ENCODE results near the gene GARRE1. TPM values are rescaled to one million over a fixed set of nuclear protein-coding genes. Genes with fewer than 3 reads are reported as not detected.

GARRE1 gene
- total RNA-seq, 1 donor from 2014 or later, result 69.8 TPM

DNA sequence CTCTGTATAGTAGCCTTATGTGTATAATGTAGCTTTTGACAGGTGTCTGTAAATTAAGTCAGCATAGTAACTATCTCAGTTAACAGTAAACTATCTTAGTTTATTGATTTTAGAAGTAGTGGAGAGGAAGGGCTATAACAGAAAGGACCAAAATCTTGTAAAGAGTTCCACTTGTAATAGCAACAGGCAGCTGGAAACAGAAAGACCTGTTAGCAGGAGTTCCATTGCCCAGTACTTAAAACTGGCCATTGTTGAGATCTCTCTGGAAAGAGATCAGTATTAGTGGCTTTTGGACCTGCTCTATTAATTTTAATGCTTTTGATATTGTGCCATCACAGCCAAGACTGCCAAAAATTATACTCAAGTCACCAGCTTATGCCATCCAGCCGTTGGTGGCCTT is 32.0 kb upstream of the GARRE1 start:
- no peaks in the 10 kb centered on the region for H3K4me1 ChIP-seq
- no peaks in the 10 kb centered on the region for H3K4me1 Mint-ChIP-seq

GRCh38 chr19:34224996-34225658 is 29.2 kb upstream of the GARRE1 start:
- Histone ChIP-seq H3K36me3 (peaks cover 36% of the 10 kb centered on the region), H3F3A (ENCODE audit: low read depth) (peaks cover 18% of the 10 kb centered on the region), H3K9ac (no peak overlapping the region), H3K27ac (no peak overlapping the region), H3K4me3 (no peak overlapping the region), H3K4me2 (no peak overlapping the region), H3K79me2 (ENCODE audit: low read depth) (peaks cover 10% of the 10 kb centered on the region), H2AFZ (replicated peaks) (no peak overlapping the region), H3K9me3 (ENCODE audit: low read depth) (no peaks in the 10 kb centered on the region), H4K20me1 (ENCODE audit: low read depth) (peaks cover 6% of the 10 kb centered on the region), H3K27me3 (no peaks in the 10 kb centered on the region), H3K4me1 (no peaks in the 10 kb centered on the region)
- H3K4me3 Mint-ChIP-seq, result no peak overlapping the region
- H3K27ac Mint-ChIP-seq, result no peak overlapping the region
- H3K27me3 Mint-ChIP-seq (ENCODE audit: insufficient read depth, low read depth), result peaks cover 4% of the 10 kb centered on the region
- H3K36me3 Mint-ChIP-seq, result peaks cover 50% of the 10 kb centered on the region
- no peak for TF ChIP-seq CTCF (IDR thresholded peaks at IDR 0.05)
- TF ChIP-seq EZH2phosphoT487 (IDR thresholded peaks at IDR 0.05), result no peak
- TF ChIP-seq EZH2 (IDR thresholded peaks at IDR 0.05), result no peak
- no peaks in the 10 kb centered on the region for H3K4me1 Mint-ChIP-seq
- DNase-seq (ENCODE audit: low spot score), result no peak
- no peaks in the 10 kb centered on the region for H3K9me3 Mint-ChIP-seq

More for the DNA sequence above, 32.0 kb upstream of the GARRE1 start:
- Mint-ChIP-seq H3K27me3 (ENCODE audit: insufficient read depth, low read depth) (no peaks in the 10 kb centered on the region), H3K27ac (no peak overlapping the region), H3K36me3 (peaks cover 43% of the 10 kb centered on the region), H3K9me3 (no peaks in the 10 kb centered on the region), H3K4me3 (no peak overlapping the region)
- Histone ChIP-seq H3F3A (ENCODE audit: low read depth) (peaks cover 15% of the 10 kb centered on the region), H3K9ac (no peak overlapping the region), H3K36me3 (peaks cover 38% of the 10 kb centered on the region), H2AFZ (replicated peaks) (no peak overlapping the region), H4K20me1 (ENCODE audit: low read depth) (peaks cover 10% of the 10 kb centered on the region), H3K4me2 (no peak overlapping the region), H3K79me2 (ENCODE audit: low read depth) (peaks cover 22% of the 10 kb centered on the region), H3K27me3 (no peaks in the 10 kb centered on the region), H3K4me3 (no peak overlapping the region), H3K9me3 (ENCODE audit: low read depth) (no peaks in the 10 kb centered on the region), H3K27ac (no peak overlapping the region)
- no peak for TF ChIP-seq EZH2phosphoT487 (IDR thresholded peaks at IDR 0.05)
- no peak for TF ChIP-seq CTCF (IDR thresholded peaks at IDR 0.05)
- no peak for TF ChIP-seq EZH2 (IDR thresholded peaks at IDR 0.05)
- DNase-seq (ENCODE audit: low spot score), result no peak

DNA sequence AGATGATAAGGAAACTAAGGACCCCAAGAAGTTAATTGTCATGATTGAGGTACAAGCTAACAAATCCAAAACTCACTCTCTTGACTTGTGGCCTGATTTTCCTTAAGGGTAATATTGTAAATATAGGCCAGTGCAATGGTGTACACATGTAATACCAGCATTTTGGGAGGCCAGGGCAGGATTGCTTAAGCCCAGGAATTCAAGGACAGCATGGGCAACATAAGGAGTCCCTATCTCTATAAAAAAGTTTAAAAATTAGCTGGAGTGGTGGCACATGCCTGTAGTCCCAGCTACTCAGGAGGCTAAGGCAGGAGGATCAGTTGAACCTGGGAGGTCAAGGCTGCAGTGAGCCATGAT is 28.7 kb upstream of the GARRE1 start:
- Mint-ChIP-seq H3K27ac (no peak overlapping the region), H3K27me3 (ENCODE audit: insufficient read depth, low read depth) (peaks cover 4% of the 10 kb centered on the region), H3K9me3 (no peaks in the 10 kb centered on the region), H3K4me3 (no peak overlapping the region), H3K36me3 (peaks cover 47% of the 10 kb centered on the region), H3K4me1 (no peaks in the 10 kb centered on the region)
- peaks cover 36% of the 10 kb centered on the region for H3K36me3 ChIP-seq
- H3K27me3 ChIP-seq, result no peaks in the 10 kb centered on the region
- peaks cover 10% of the 10 kb centered on the region for H3K79me2 ChIP-seq (ENCODE audit: low read depth)
- no peaks in the 10 kb centered on the region for H3K4me1 ChIP-seq
- H4K20me1 ChIP-seq (ENCODE audit: low read depth), result peaks cover 6% of the 10 kb centered on the region
- no peak overlapping the region for H2AFZ ChIP-seq (replicated peaks)
- TF ChIP-seq CTCF (IDR thresholded peaks at IDR 0.05), result no peak
- no peak for TF ChIP-seq EZH2phosphoT487 (IDR thresholded peaks at IDR 0.05)
- TF ChIP-seq EZH2 (IDR thresholded peaks at IDR 0.05), result no peak
- no peak for DNase-seq (ENCODE audit: low spot score)
- H3K27ac ChIP-seq, result no peak overlapping the region
- H3K4me2 ChIP-seq, result no peak overlapping the region
- no peaks in the 10 kb centered on the region for H3K9me3 ChIP-seq (ENCODE audit: low read depth)
- peaks cover 18% of the 10 kb centered on the region for H3F3A ChIP-seq (ENCODE audit: low read depth)
- H3K9ac ChIP-seq, result no peak overlapping the region
- no peak overlapping the region for H3K4me3 ChIP-seq
